ENCODE measurements around the gene FAM241B.

The FAM241B gene

GRCh38 chr10:69649786-69650550 is 19.9 kb downstream of the FAM241B start:
- DNase-seq: no peak

GRCh38 chr10:69650589-69651261 is 20.7 kb downstream of the FAM241B start:
- no peak for DNase-seq

- DNase-seq: no peak
These were observed 21.3 kb downstream of the FAM241B start for GRCh38 chr10:69651362-69651761.

GRCh38 chr10:69652111-69652856 is 22.2 kb downstream of the FAM241B start:
- no peak for DNase-seq

- DNase-seq: no peak
These were observed 22.8 kb downstream of the FAM241B start for GRCh38 chr10:69652857-69653199.

DNA sequence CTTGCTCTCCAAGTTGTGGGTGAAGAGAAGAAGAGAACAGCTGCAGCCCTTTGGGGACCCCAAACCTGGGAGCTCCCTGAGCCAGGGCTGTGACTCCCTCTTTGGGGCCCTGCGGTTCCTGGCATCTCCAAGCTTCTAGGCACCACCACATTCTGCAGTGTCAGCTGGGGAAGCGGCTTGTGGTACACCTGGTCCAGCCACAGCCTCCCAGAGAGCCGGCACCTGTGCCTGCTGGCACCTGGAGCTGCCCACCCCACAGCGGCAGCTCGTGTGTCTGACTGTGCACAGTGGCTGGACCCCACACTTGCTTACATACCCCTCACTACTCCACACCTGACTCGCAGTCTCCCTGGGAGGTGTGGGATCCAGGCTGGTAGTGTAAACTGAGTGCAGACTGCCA is 23.5 kb downstream of the FAM241B start:
- DNase-seq: no peak

DNA sequence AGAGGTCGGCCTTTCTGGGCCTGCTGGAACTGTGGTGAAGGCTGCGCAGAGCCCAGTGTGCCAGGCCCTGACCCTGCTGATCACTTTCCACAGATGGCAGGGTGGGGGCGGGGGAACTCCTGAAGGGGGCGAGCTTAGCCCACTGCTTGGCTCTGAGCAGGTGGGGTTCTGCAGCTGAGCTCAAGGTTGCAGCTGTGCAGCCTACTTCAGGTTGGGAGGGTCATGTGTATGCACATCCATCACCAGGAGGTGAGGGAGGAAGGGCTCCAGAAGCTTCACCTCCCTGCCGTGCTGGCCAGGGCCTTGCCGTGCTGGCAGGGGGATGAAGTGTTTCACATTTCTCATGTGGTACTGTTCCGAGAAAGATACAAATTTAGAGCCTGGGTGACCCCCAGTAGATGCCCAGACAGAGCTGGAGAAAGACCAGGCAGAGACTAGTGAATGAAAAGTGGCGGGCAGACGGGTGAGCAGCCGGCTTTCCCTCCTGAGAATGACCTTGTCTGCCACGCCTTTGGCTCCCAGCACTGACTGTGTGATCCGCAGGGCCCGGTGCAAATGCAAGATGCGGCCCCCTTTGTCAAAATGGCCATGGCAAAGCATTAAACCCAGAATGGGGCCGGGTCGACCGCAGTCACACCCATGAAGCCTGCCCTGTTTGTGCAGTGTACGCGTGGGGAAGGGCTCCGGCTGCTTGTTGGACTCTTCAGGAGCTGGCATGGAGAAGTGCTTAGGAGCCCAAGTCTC is 25.2 kb downstream of the FAM241B start:
- DNase-seq: no peak

GRCh38 chr10:69655868-69656555 is 26.0 kb downstream of the FAM241B start:
- DNase-seq: no peak

- DNase-seq: no peak
These were observed 26.8 kb downstream of the FAM241B start for GRCh38 chr10:69656742-69657269.

DNA sequence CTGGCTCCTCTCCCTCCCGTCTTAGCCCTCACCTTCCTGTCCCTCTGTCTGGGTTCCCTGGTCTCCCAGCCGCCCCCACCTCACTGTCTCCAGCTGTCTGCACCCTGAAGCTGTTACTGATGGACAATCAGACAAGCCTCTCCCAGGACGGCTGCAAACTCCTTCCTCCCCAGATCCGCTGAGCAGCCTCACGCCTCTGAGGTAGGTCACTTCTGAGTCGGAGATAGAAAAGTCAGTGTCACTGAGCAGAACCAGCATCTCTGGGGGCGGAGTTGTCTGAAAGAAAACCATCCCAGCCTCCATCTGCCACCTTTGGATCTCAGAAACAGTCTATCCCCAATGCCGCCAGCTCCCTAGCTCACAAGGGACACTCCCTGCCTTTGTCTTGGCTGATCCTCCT is 27.4 kb downstream of the FAM241B start:
- DNase-seq: no peak

DNA sequence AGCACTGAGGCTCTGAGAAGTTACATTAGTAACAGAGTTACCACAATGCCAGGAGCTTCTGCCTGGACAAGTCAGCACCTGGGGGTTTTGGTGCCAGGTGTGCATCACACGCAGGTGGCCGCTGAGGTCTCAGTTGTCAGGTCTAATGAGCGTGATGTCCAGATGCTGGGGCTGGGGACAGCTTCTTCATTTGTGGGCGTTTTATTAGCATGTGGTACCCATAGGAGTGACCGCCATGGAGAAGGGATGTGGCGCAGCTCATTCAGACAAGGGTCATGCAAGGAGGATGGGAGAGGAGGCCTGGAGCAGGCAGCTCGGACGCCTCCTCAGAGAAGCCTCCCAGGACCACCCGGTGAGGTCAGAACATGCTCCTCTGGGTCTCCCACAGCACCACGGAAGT is 27.8 kb downstream of the FAM241B start:
- DNase-seq: no peak

GRCh38 chr10:69659241-69660038 is 29.4 kb downstream of the FAM241B start:
- DNase-seq: no peak

GRCh38 chr10:69660296-69660695 is 30.2 kb downstream of the FAM241B start:
- DNase-seq: no peak

- DNase-seq: no peak
These were observed 31.5 kb downstream of the FAM241B start for GRCh38 chr10:69661414-69662172.

GRCh38 chr10:69662173-69662877 is 32.3 kb downstream of the FAM241B start:
- DNase-seq: no peak

- DNase-seq: no peak
These were observed 32.9 kb downstream of the FAM241B start for GRCh38 chr10:69662901-69663300.

DNA sequence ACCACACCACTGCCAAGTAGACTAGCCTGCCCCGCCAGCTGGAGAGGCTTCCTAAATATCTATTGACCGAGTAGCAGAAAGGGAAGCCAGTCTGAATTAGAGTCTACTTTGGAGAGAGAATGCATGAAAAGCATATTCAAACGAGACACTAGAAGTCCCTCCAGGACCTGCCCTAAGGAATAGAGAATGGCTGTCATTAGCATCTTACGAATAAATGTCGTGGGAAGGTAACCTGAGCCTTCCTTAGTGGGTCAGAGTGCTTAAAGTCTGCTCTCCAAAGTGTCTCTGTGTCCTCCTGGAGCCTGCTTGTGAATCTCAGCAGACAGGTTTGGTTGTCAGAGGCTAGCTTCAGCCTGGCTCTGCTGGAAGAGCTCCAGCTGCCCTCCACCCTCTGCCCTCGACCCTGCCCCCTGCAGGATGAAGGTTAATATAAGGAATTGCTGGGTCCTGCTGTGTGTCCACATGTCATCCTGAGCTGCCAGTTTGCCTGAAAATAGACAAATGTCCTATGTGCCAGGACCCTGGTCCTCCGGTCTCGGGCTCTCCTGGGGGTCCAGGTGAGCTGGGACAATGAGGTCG is 33.4 kb downstream of the FAM241B start:
- no peak for DNase-seq

- DNase-seq: no peak
These were observed 35.6 kb downstream of the FAM241B start for GRCh38 chr10:69665474-69666320.

DNA sequence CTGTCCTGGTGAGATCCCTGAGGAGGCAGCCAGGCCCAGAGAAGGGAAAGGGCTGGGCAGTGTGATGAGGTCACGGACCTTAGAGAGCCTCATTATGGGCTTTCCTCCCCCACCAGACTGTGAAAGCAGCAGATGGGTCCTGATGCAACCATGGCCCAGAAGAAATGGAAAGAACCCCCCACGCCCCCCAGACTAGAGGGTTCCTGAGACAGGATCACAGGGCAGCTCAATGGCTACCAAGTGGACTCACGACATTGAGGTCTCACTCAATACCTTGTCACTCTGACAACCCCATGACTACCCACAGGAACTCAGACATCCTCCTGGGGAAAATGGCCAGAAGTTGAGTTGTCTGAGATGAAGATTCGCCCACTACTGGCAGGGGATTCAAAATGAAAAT is 36.7 kb downstream of the FAM241B start:
- DNase-seq: no peak
